HG02938 (cell line): ENCODE results near the gene SLC38A8.

Source experiments
- ATAC-seq: cut with Tn5 transposase; IDR thresholded peaks from one replicate; pipeline ENCODE4 v1.9.1; 2021; ENCODE audit warnings: mild to moderate bottlenecking, moderate library complexity; ENCODE audit not compliant: unreplicated experiment

SLC38A8 gene

GRCh38 chr16:84033251-84034195, 9.1 kb downstream of the SLC38A8 start:
- no peak for ATAC-seq

- no peak for ATAC-seq
Measured at GRCh38 chr16:84032458-84033178, 10.0 kb downstream of the SLC38A8 start.

GRCh38 chr16:84031556-84031955, 11.0 kb downstream of the SLC38A8 start:
- no peak for ATAC-seq

GRCh38 chr16:84029297-84030047, 13.1 kb downstream of the SLC38A8 start:
- no peak for ATAC-seq

GRCh38 chr16:84027625-84028024, 15.0 kb downstream of the SLC38A8 start:
- no peak for ATAC-seq

GRCh38 chr16:84026606-84027005, 16.0 kb downstream of the SLC38A8 start:
- no peak for ATAC-seq

GRCh38 chr16:84024854-84025253, 17.7 kb downstream of the SLC38A8 start:
- no peak for ATAC-seq

GRCh38 chr16:84022644-84023043, 20.0 kb downstream of the SLC38A8 start:
- no peak for ATAC-seq

GRCh38 chr16:84021488-84021887, 21.1 kb downstream of the SLC38A8 start:
- no peak for ATAC-seq

- ATAC-seq, result no peak
Measured at GRCh38 chr16:84020353-84020752, 22.2 kb downstream of the SLC38A8 start.

GRCh38 chr16:84018710-84019109, 23.9 kb downstream of the SLC38A8 start:
- no peak for ATAC-seq

GRCh38 chr16:84016477-84016876, 26.1 kb downstream of the SLC38A8 start:
- ATAC-seq, result no peak

- no peak for ATAC-seq
Measured at GRCh38 chr16:84015399-84015798, 27.2 kb downstream of the SLC38A8 start.

- ATAC-seq, result no peak
Measured at GRCh38 chr16:84014570-84015327, 27.8 kb downstream of the SLC38A8 start.

GRCh38 chr16:84013787-84014569, 28.6 kb downstream of the SLC38A8 start:
- peak; percentile 77 for ATAC-seq

GRCh38 chr16:84009282-84009681, 33.3 kb downstream of the SLC38A8 start:
- no peak for ATAC-seq

- no peak for ATAC-seq
Measured at GRCh38 chr16:84007965-84008364, 34.6 kb downstream of the SLC38A8 start.

GRCh38 chr16:84007520-84007919, 35.1 kb downstream of the SLC38A8 start:
- no peak for ATAC-seq

- ATAC-seq, result no peak
Measured at GRCh38 chr16:84005391-84005790, 37.2 kb downstream of the SLC38A8 start.

- no peak for ATAC-seq
Measured at GRCh38 chr16:84004442-84004841, 38.2 kb downstream of the SLC38A8 start.
